ENCODE measurements around the gene OR52L1. TPM values are rescaled to one million over a fixed set of nuclear protein-coding genes. Genes with fewer than 3 reads are reported as not detected.

The OR52L1 gene
- total and polyA plus RNA-seq, 2 of the 4 experiments (the other 2 are of a cell fraction) = not detected

- Histone ChIP-seq H2BK15ac (ENCODE audit: low read depth, low read length) (no peak overlapping the region), H2BK20ac (ENCODE audit: low read depth, low read length) (no peak overlapping the region), H4K5ac (ENCODE audit: low read depth, low read length) (no peak overlapping the region), H2AFZ (replicated peaks; ENCODE audit: low read length, poor library complexity) (no peak overlapping the region), H3K27me3 (ENCODE audit: control insufficient read depth, insufficient read depth, low read length) (no peaks in the 10 kb centered on the region), H3K4me2 (ENCODE audit: low read depth, low read length) (no peak overlapping the region), H2AK5ac (ENCODE audit: low read depth, low read length) (no peak overlapping the region), H2BK5ac (ENCODE audit: low read depth, low read length, poor library complexity, severe bottlenecking) (no peak overlapping the region), H4K91ac (ENCODE audit: insufficient read depth, low read depth, low read length) (no peak overlapping the region), H3K18ac (ENCODE audit: low read depth, low read length) (no peak overlapping the region), H2AK9ac (replicated peaks; ENCODE audit: low read depth, low read length, poor library complexity) (no peak overlapping the region), H3K9me1 (ENCODE audit: insufficient read depth, low read length) (no peaks in the 10 kb centered on the region), H3K36me3 (ENCODE audit: control insufficient read depth, insufficient read depth, low read length) (no peaks in the 10 kb centered on the region), H3K14ac (replicated peaks; ENCODE audit: low read depth, low read length) (no peak overlapping the region), H4K8ac (ENCODE audit: low read depth in 2 of 2, low read length in 2 of 2) (no peak overlapping the region), H3K9me3 (ENCODE audit: control insufficient read depth, insufficient read depth, low read length) (peaks cover 22% of the 10 kb centered on the region), H3K9ac (ENCODE audit: low read depth, low read length) (no peak overlapping the region), H3K27ac (ENCODE audit: insufficient read depth, low read length) (no peak overlapping the region), H4K20me1 (ENCODE audit: insufficient read depth, low read length) (no peaks in the 10 kb centered on the region), H3K23ac (ENCODE audit: low read depth, low read length) (no peak overlapping the region), H2BK120ac (ENCODE audit: low read depth, low read length) (no peak overlapping the region), H3K79me1 (ENCODE audit: low read depth in 1 of 2, low read length in 2 of 2) (no peaks in the 10 kb centered on the region), H3K56ac (ENCODE audit: extremely low read depth, insufficient read depth, low read length) (no peak overlapping the region), H3K4me3 (ENCODE audit: insufficient read depth, low read depth, low read length) (no peak overlapping the region), H3K4ac (ENCODE audit: low read depth, low read length) (no peak overlapping the region), H3K4me1 (ENCODE audit: control insufficient read depth, insufficient read depth, low read length) (no peaks in the 10 kb centered on the region)
- ChIA-PET CTCF (no interaction called here), POLR2A (ENCODE audit: unreplicated experiment) (no interaction called here)
- no peak for DNase-seq
- intact Hi-C loops (cut with micrococcal nuclease) (no loop called here), dilution Hi-C loops (cut with HindIII; ENCODE audit: low sequenced_read_pairs, unreplicated experiment) (no loop called here), in situ Hi-C loops (cut with MboI; ENCODE audit: low sequenced_read_pairs) (no loop called here)
- no peak for ATAC-seq (ENCODE audit: low read depth)
- WGBS, 2 experiments (ENCODE audit: extremely low coverage in 2 of 2, insufficient read length in 1 of 2) = 66% methylated on average over 20 of the region's 21 CpGs; no CpG with 5 or more reads in 1 of the 2 experiments
- TF ChIP-seq RAD21 (IDR thresholded peaks at IDR 0.05; ENCODE audit: low read length) (no peak), USF2 (IDR thresholded peaks at IDR 0.05; ENCODE audit: low read depth, low read length) (no peak), POLR2A (IDR thresholded peaks at IDR 0.05; ENCODE audit: low read depth, low read length) (no peak), MAFK (IDR thresholded peaks at IDR 0.05; ENCODE audit: low read depth, low read length) (no peak), NFE2L2 (IDR thresholded peaks at IDR 0.05; ENCODE audit: low read depth, low read length) (no peak), FOS (IDR thresholded peaks at IDR 0.05; ENCODE audit: low read depth, low read length) (no peak), RCOR1 (IDR thresholded peaks at IDR 0.05; ENCODE audit: insufficient replicate concordance, low read length) (no peak), SMC3 (IDR thresholded peaks at IDR 0.05; ENCODE audit: low read depth, low read length) (no peak), ELK1 (IDR thresholded peaks at IDR 0.05; ENCODE audit: borderline replicate concordance, low read depth, low read length) (no peak)
- no TSS peak for BruUV-seq (replicated peaks)
Measured at GRCh38 chr11:5938603-5938965, 48.2 kb downstream of the OR52L1 start.

Data from IMR-90 (cell line).